MCF 10A (cell line): ENCODE data around the gene ZDHHC11. TPM values are rescaled to one million over a fixed set of nuclear protein-coding genes. Genes with fewer than 3 reads are reported as not detected.

ENCODE experiments used
- BruUV-seq: library from RNA; stranded (reverse); fragments of 400-500 nt; replicated peaks from 2 replicates; lab custom pipeline; 2021; lab: Mats Ljungman, UMichigan
- CTCF ChIA-PET: fragments of 300-600 bp; sonication (Branson Sonifier 250); formaldehyde crosslinking; extraction: SDS; loops from one replicate; lab custom pipeline; 2021; ENCODE audit warnings: antibody characterized with exemption, inconsistent platforms; lab: Yijun Ruan, JAX
- POLR2A ChIA-PET: fragments of 300-600, 350-650 bp; sonication (Branson Sonifier 250); formaldehyde crosslinking; extraction: SDS; loops from one replicate; lab custom pipeline; 2020; ENCODE audit warnings: antibody characterized with exemption, inconsistent platforms; lab: Yijun Ruan, JAX
- DNase-seq: peaks from one replicate; pipeline ENCODE4 v3.0.0-alpha.2; 2018; ENCODE audit not compliant: unreplicated experiment
- H3K27ac Mint-ChIP-seq: one replicate; pipeline ENCODE4 v1.8.0; 2022; ENCODE audit warnings: mild to moderate bottlenecking, low read depth, mixed read lengths; ENCODE audit not compliant: unreplicated experiment
- H3K27me3 Mint-ChIP-seq: one replicate; pipeline ENCODE4 v1.8.0; 2022; ENCODE audit warnings: mixed read lengths; ENCODE audit not compliant: insufficient read depth, unreplicated experiment
- H3K36me3 Mint-ChIP-seq: one replicate; pipeline ENCODE4 v1.8.0; 2022; ENCODE audit warnings: mild to moderate bottlenecking, moderate library complexity, mixed read lengths; ENCODE audit not compliant: insufficient read depth, unreplicated experiment
- H3K4me1 Mint-ChIP-seq: one replicate; pipeline ENCODE4 v1.8.0; 2022; ENCODE audit warnings: mixed read lengths; ENCODE audit not compliant: insufficient read depth, unreplicated experiment
- H3K4me3 Mint-ChIP-seq: one replicate; pipeline ENCODE4 v1.8.0; 2022; ENCODE audit warnings: mild to moderate bottlenecking, moderate library complexity, mixed read lengths; ENCODE audit not compliant: unreplicated experiment
- H3K9me3 Mint-ChIP-seq: one replicate; pipeline ENCODE4 v1.8.0; 2022; ENCODE audit warnings: mixed read lengths; ENCODE audit not compliant: unreplicated experiment
- CTCF ChIP-seq: fragments of 200-600 bp; IDR thresholded peaks from one replicate; pipeline ENCODE4 v1.8.0; 2022; ENCODE audit warnings: antibody characterized with exemption, mild to moderate bottlenecking; ENCODE audit not compliant: unreplicated experiment
- intact Hi-C: fragments of 100-400 bp; cut with micrococcal nuclease; formaldehyde crosslinking; loops from 2 replicates; pipeline ENCODE4 v1.14.1; 2022
- total RNA-seq: library from RNA; stranded (reverse); gene quantifications from 2 replicates; pipeline ENCODE4 v1.2.3, GENCODE V29; 2022

The ZDHHC11 gene
- total RNA-seq, 1 experiment from 2014 or later, result 2.0 TPM

- BruUV-seq, result no TSS peak
- no peak overlapping the region for H3K27ac Mint-ChIP-seq
- no peak overlapping the region for H3K4me3 Mint-ChIP-seq
- TF ChIP-seq CTCF, result no peak
- H3K9me3 Mint-ChIP-seq, result no peaks in the 10 kb centered on the region
- DNase-seq, result no peak
- intact Hi-C loops, result loop anchor here (10.0 kb wide), 1 partner anchor 185 kb away; no protein-coding TSS in a partner anchor
- H3K27me3 Mint-ChIP-seq, result no peaks in the 10 kb centered on the region
- ChIA-PET CTCF (interaction anchor here (0.6 kb wide), 1 partner anchor 111 kb away, joined by 3 read pairs; no protein-coding TSS in a partner anchor), POLR2A (interaction anchor here (0.9 kb wide), 1 partner anchor 246 kb away, joined by 3 read pairs; no protein-coding TSS in a partner anchor)
- no peaks in the 10 kb centered on the region for H3K4me1 Mint-ChIP-seq
- H3K36me3 Mint-ChIP-seq, result peaks cover 20% of the 10 kb centered on the region
Measured at GRCh38 chr5:859798-860296, 9.1 kb upstream of the ZDHHC11 start.

GRCh38 chr5:859391-859790 is 8.6 kb upstream of the ZDHHC11 start:
- no TSS peak for BruUV-seq
- H3K4me1 Mint-ChIP-seq, result no peaks in the 10 kb centered on the region
- H3K36me3 Mint-ChIP-seq, result peaks cover 15% of the 10 kb centered on the region
- DNase-seq, result no peak
- H3K27ac Mint-ChIP-seq, result no peak overlapping the region
- no peaks in the 10 kb centered on the region for H3K27me3 Mint-ChIP-seq
- no peak overlapping the region for H3K4me3 Mint-ChIP-seq
- no peaks in the 10 kb centered on the region for H3K9me3 Mint-ChIP-seq
- TF ChIP-seq CTCF, result no peak
- POLR2A ChIA-PET, result interaction anchor here (0.9 kb wide), 1 partner anchor 245 kb away, joined by 3 read pairs; no protein-coding TSS in a partner anchor
- intact Hi-C loops, result loop anchor here (10.0 kb wide), 1 partner anchor 185 kb away; no protein-coding TSS in a partner anchor
- CTCF ChIA-PET, result interaction anchor here (0.6 kb wide), 1 partner anchor 112 kb away, joined by 3 read pairs; no protein-coding TSS in a partner anchor

- H3K4me3 Mint-ChIP-seq, result no peak overlapping the region
- no peak for TF ChIP-seq CTCF
- intact Hi-C loops, result loop anchor here (10.0 kb wide), 1 partner anchor 184 kb away; no protein-coding TSS in a partner anchor
- ChIA-PET POLR2A (no interaction called here), CTCF (no interaction called here)
- H3K36me3 Mint-ChIP-seq, result peaks cover 9% of the 10 kb centered on the region
- no peaks in the 10 kb centered on the region for H3K27me3 Mint-ChIP-seq
- no peak for DNase-seq
- BruUV-seq, result no TSS peak
- H3K27ac Mint-ChIP-seq, result no peak overlapping the region
- no peaks in the 10 kb centered on the region for H3K9me3 Mint-ChIP-seq
- H3K4me1 Mint-ChIP-seq, result no peaks in the 10 kb centered on the region
Measured at GRCh38 chr5:858726-859125, 7.9 kb upstream of the ZDHHC11 start.

- intact Hi-C loops, result loop anchor here (10.0 kb wide), 1 partner anchor 182 kb away; no protein-coding TSS in a partner anchor
- CTCF ChIA-PET, result no interaction called here
- no peak overlapping the region for H3K4me3 Mint-ChIP-seq
- peaks cover 11% of the 10 kb centered on the region for H3K27me3 Mint-ChIP-seq
- no peaks in the 10 kb centered on the region for H3K9me3 Mint-ChIP-seq
- no peaks in the 10 kb centered on the region for H3K4me1 Mint-ChIP-seq
- no TSS peak for BruUV-seq
- no peak for TF ChIP-seq CTCF
- H3K36me3 Mint-ChIP-seq, result no peaks in the 10 kb centered on the region
- no peak overlapping the region for H3K27ac Mint-ChIP-seq
- no peak for DNase-seq
- POLR2A ChIA-PET, result no interaction called here
Measured at GRCh38 chr5:856531-857425, 6.0 kb upstream of the ZDHHC11 start.
